Calu3 (cell line): Measurements from ENCODE around the gene ZBTB7B. TPM values are rescaled to one million over a fixed set of nuclear protein-coding genes. Genes with fewer than 3 reads are reported as not detected.

Source experiments
- BruUV-seq: library from RNA; stranded (reverse); fragments of 400-500 nt; replicated peaks from 2 replicates; lab custom pipeline; 2021; lab: Mats Ljungman, UMichigan
- CTCF ChIA-PET: fragments of 300-600 bp; sonication (Branson Sonifier 250); formaldehyde crosslinking; loops from one replicate; lab custom pipeline; 2022; ENCODE audit warnings: antibody characterized with exemption; lab: Charles Lee
- DNase-seq: peaks from one replicate; pipeline ENCODE4 v3.0.0; 2022
- H3K27ac Mint-ChIP-seq: one replicate; pipeline ENCODE4 v1.8.0; 2022; ENCODE audit warnings: mixed read lengths; ENCODE audit not compliant: unreplicated experiment
- H3K27me3 Mint-ChIP-seq: one replicate; pipeline ENCODE4 v1.8.0; 2022; ENCODE audit warnings: mixed read lengths; ENCODE audit not compliant: unreplicated experiment
- H3K36me3 Mint-ChIP-seq: one replicate; pipeline ENCODE4 v1.8.0; 2022; ENCODE audit warnings: mild to moderate bottlenecking, moderate library complexity, mixed read lengths; ENCODE audit not compliant: insufficient read depth, unreplicated experiment
- H3K4me1 Mint-ChIP-seq: one replicate; pipeline ENCODE4 v1.8.0; 2022; ENCODE audit warnings: mild to moderate bottlenecking, low read depth, mixed read lengths; ENCODE audit not compliant: unreplicated experiment
- H3K4me3 Mint-ChIP-seq: one replicate; pipeline ENCODE4 v1.8.0; 2022; ENCODE audit warnings: mild to moderate bottlenecking, low read depth, moderate library complexity, mixed read lengths; ENCODE audit not compliant: unreplicated experiment
- H3K9me3 Mint-ChIP-seq: one replicate; pipeline ENCODE4 v1.8.0; 2022; ENCODE audit warnings: low read depth, mixed read lengths; ENCODE audit not compliant: unreplicated experiment
- intact Hi-C: fragments of 100-400 bp; cut with micrococcal nuclease; formaldehyde crosslinking; loops from one replicate; pipeline ENCODE4 v1.10.0; 2022; ENCODE audit not compliant: unreplicated experiment
- total RNA-seq: library from RNA; stranded (reverse); gene quantifications from 2 replicates; pipeline ENCODE4 v1.2.3, GENCODE V29; 2022
- TF ChIP-seq, protein P1 (sequence below): fragments of 200-600 bp; IDR thresholded peaks from one replicate; pipeline ENCODE4 v1.8.0; 2022; ENCODE audit warnings: antibody characterized with exemption; ENCODE audit not compliant: unreplicated experiment

The ZBTB7B gene
- total RNA-seq, 1 experiment from 2014 or later, result 64.7 TPM

DNA sequence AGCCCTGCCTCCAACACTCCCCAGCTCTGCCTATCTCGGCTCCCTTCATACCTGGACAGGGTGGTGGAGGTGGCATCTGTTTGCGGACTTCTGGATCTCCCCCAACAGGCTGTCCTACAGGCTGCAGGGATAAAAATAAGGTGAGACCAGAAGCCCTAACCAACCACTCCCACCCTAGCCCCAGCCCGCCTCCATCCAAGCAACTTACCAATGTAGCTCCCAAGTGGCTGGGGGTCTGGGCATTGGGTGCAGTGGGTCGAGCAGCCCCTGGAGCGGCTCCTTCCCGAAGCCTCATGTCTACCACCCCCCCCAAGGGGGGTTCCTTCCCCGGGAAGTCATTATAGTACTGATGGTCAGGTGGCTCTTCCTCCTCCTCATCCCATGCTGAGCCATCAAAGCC lies 36.5 kb upstream of the ZBTB7B start:
- CTCF ChIA-PET, result interaction anchor here (1.2 kb wide), 1 partner anchor 24 kb away, joined by 3 read pairs; no protein-coding TSS in a partner anchor
- no TSS peak for BruUV-seq
- no peak for DNase-seq
- Mint-ChIP-seq H3K27me3 (no peaks in the 10 kb centered on the region), H3K36me3 (peaks cover 67% of the 10 kb centered on the region), H3K27ac (no peak overlapping the region), H3K4me1 (peaks cover 32% of the 10 kb centered on the region), H3K9me3 (no peaks in the 10 kb centered on the region), H3K4me3 (no peak overlapping the region)
- intact Hi-C loops, result no loop called here
- TF ChIP-seq, protein P1, sequence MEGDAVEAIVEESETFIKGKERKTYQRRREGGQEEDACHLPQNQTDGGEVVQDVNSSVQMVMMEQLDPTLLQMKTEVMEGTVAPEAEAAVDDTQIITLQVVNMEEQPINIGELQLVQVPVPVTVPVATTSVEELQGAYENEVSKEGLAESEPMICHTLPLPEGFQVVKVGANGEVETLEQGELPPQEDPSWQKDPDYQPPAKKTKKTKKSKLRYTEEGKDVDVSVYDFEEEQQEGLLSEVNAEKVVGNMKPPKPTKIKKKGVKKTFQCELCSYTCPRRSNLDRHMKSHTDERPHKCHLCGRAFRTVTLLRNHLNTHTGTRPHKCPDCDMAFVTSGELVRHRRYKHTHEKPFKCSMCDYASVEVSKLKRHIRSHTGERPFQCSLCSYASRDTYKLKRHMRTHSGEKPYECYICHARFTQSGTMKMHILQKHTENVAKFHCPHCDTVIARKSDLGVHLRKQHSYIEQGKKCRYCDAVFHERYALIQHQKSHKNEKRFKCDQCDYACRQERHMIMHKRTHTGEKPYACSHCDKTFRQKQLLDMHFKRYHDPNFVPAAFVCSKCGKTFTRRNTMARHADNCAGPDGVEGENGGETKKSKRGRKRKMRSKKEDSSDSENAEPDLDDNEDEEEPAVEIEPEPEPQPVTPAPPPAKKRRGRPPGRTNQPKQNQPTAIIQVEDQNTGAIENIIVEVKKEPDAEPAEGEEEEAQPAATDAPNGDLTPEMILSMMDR, result no peak

DNA sequence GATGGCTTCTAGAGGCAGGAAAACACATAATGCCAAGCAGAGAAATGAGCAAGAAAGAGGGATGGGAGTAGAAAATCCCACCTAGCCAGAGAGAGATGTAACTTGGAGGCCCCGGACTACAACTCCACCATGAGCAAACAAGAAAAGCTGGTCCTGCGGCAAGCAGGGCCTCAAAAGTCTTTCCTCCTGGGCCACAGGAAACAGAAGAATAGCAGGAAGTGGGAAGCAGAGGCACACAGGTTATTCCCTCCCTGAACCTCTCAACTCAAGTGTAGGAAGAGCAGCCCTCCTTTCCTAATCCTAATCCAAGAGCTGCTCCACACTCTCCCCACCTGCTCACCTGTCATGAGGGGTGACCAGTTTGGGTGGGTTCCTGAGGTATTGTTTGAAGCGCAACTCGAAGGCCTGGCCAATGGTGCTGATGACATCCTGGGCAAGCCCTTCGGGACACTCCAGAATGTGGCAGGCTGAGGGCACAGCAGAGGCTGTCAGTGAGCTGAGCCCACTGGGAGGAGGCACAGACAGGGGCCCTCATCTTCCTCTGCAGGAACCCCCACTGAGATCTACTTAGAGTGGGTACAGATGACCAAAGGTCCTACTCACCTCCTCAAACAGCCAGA lies 35.2 kb upstream of the ZBTB7B start:
- H3K9me3 Mint-ChIP-seq, result no peaks in the 10 kb centered on the region
- no peak for DNase-seq
- peaks cover 54% of the 10 kb centered on the region for H3K36me3 Mint-ChIP-seq
- CTCF ChIA-PET, result no interaction called here
- intact Hi-C loops, result no loop called here
- H3K4me3 Mint-ChIP-seq, result no peak overlapping the region
- H3K27ac Mint-ChIP-seq, result no peak overlapping the region
- TF ChIP-seq, protein P1, result no peak
- no peaks in the 10 kb centered on the region for H3K27me3 Mint-ChIP-seq
- BruUV-seq, result no TSS peak
- H3K4me1 Mint-ChIP-seq, result peaks cover 41% of the 10 kb centered on the region

DNA sequence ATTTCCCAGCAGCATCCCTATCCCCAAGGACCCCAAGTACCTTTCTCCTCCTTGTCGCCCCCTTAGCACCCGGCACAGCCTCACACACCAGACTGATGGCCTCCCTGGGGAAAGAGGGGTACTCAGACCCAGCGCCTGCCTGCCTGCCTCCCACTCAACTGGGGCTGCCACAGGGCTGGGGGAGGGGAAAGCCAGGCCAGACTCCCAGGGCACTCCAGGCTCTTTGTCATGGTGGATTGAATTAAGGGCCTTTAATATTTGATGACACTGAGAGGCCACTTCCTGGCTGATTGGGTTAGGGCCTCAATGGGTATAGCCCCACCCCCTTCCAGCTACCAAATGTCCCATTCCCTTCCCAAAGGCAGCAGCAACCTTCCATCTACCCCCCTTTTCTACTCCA lies 33.9 kb upstream of the ZBTB7B start:
- Mint-ChIP-seq H3K27me3 (no peaks in the 10 kb centered on the region), H3K9me3 (no peaks in the 10 kb centered on the region), H3K36me3 (peaks cover 41% of the 10 kb centered on the region), H3K4me1 (peaks cover 40% of the 10 kb centered on the region), H3K4me3 (no peak overlapping the region), H3K27ac (no peak overlapping the region)
- DNase-seq, result no peak
- intact Hi-C loops, result no loop called here
- TF ChIP-seq, protein P1, result no peak
- no TSS peak for BruUV-seq
- CTCF ChIA-PET, result no interaction called here

DNA sequence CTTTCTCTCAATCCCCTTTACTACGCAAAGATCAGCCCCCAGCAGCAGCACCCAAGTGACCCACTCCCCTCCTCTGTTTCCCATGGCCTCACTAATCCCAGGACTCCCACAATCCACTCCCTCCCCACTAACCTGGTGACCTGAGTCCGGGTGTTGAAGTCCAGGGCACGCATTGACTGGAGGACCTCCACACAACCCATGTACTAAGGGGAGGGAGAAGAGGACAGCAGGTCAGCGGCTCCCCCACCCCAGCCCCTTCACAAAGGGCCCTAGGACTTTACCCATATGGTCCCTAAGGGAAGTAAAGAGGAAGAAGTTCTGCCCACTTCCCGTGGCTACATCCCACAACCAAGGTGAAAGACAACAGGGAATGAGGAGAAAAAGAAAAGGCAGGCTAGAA lies 33.4 kb upstream of the ZBTB7B start:
- CTCF ChIA-PET, result no interaction called here

More for the DNA sequence above, 33.4 kb upstream of the ZBTB7B start:
- H3K9me3 Mint-ChIP-seq, result no peaks in the 10 kb centered on the region
- intact Hi-C loops, result no loop called here
- no peak for DNase-seq
- no peaks in the 10 kb centered on the region for H3K27me3 Mint-ChIP-seq
- TF ChIP-seq, protein P1, result no peak
- H3K36me3 Mint-ChIP-seq, result peaks cover 37% of the 10 kb centered on the region
- H3K4me3 Mint-ChIP-seq, result no peak overlapping the region
- peaks cover 36% of the 10 kb centered on the region for H3K4me1 Mint-ChIP-seq
- BruUV-seq, result no TSS peak
- no peak overlapping the region for H3K27ac Mint-ChIP-seq
